ENCODE data around the gene FADS1. TPM values are rescaled to one million over a fixed set of nuclear protein-coding genes. Genes with fewer than 3 reads are reported as not detected.

FADS1 gene
- total and polyA plus RNA-seq, 2 of the 13 experiments (the other 11 are each of a cell fraction or from before 2014, with no cell fraction given) = 91.8 to 108 TPM

GRCh38 chr11:61771195-61771894 is 45.5 kb downstream of the FADS1 start:
- H3K4me1 ChIP-seq (ENCODE audit: insufficient read depth, low read length) = peaks cover 65% of the 10 kb centered on the region
- in situ Hi-C loops (cut with HindIII; ENCODE audit: extremely low pct_ligation_motif_present, low pct_unique_long_range_greater_than_20kb) (no loop called here), intact Hi-C loops (cut with micrococcal nuclease; ENCODE audit: unreplicated experiment) (no loop called here)
- ATAC-seq (no peak), DNase-seq (ENCODE audit: low spot score) (no peak), FAIRE-seq (no peak)
- no peaks in the 10 kb centered on the region; a peak in 1 of 5 replicates for H3K27me3 ChIP-seq (ENCODE audit: control insufficient read depth in 1 of 2, insufficient read depth in 2 of 2, low read length in 2 of 2)
- peak overlapping the region; percentile 61 for H3K27ac ChIP-seq (ENCODE audit: extremely low read length, insufficient read depth, low read length)
- WGBS (ENCODE audit: low lambda C conversion rate) = 99% methylated on average over 11 of the region's 15 CpGs
- no peak overlapping the region for H3K4me2 ChIP-seq (ENCODE audit: low read depth, low read length)
- TF ChIP-seq ZNF879 (CRISPR knock-in tag; IDR thresholded peaks at IDR 0.05) (no peak), TERF1 (CRISPR knock-in tag; IDR thresholded peaks at IDR 0.05) (no peak), ZNF784 (CRISPR knock-in tag; IDR thresholded peaks at IDR 0.05; ENCODE audit: borderline replicate concordance) (no peak), GATAD1 (CRISPR knock-in tag; IDR thresholded peaks at IDR 0.05) (no peak), E2F1 (CRISPR knock-in tag; IDR thresholded peaks at IDR 0.05) (no peak), MYC (CRISPR knock-in tag; IDR thresholded peaks at IDR 0.05; ENCODE audit: borderline replicate concordance) (no peak), CHD4 (IDR thresholded peaks at IDR 0.05; ENCODE audit: borderline replicate concordance, low read length) (no peak), ZNF20 (CRISPR knock-in tag; IDR thresholded peaks at IDR 0.05) (no peak), ZFP36 (IDR thresholded peaks at IDR 0.05; ENCODE audit: borderline replicate concordance, low read depth, low read length, partially characterized antibody) (peak; percentile 52), ATM (IDR thresholded peaks at IDR 0.05; ENCODE audit: borderline replicate concordance) (no peak), HNRNPL (IDR thresholded peaks at IDR 0.05; ENCODE audit: low read depth, low read length) (0 out of 2 replicates have a peak, but pooled peaks have one; percentile 52)
- POLR2A ChIA-PET = interaction anchor here (1.6 kb wide), 1 partner anchor 22 kb away, joined by 13 read pairs; no protein-coding TSS in a partner anchor
- H2AFZ ChIP-seq (ENCODE audit: low read length) = no peak overlapping the region
- H4K20me1 ChIP-seq (ENCODE audit: insufficient read depth, low read length) = no peaks in the 10 kb centered on the region
- peaks cover 4 to 6% of the 10 kb centered on the region in 2 experiments; a peak in 3 of 5 replicates for H3K36me3 ChIP-seq (replicated peaks in 1 of 2; ENCODE audit: control insufficient read depth in 1 of 2, insufficient read depth in 2 of 2, low read length in 2 of 2)
- no TSS peak for BruUV-seq (replicated peaks)
- CTCF ChIA-PET (ENCODE audit: low intra/inter-chr PET ratio, low total read pairs) = no interaction called here
- no peaks in the 10 kb centered on the region for H3K79me2 ChIP-seq (ENCODE audit: insufficient read depth, low read length)
- no peaks in the 10 kb centered on the region for H3K9me3 ChIP-seq (ENCODE audit: low read length)
- H3K4me3 ChIP-seq (replicated peaks in 1 of 3; ENCODE audit: insufficient read depth in 1 of 3, low read depth in 2 of 3, low read length in 3 of 3) = no peak overlapping the region
- H3K9ac ChIP-seq (ENCODE audit: insufficient read depth, low read depth, low read length) = peak overlapping the region; percentile 22; the same call in 1 of the 2 replicates

All from HepG2 (cell line).